GM12873 (cell line): ENCODE results near the gene MOB3C.

Source experiments
- TF ChIP-seq, protein P1 (sequence below): IDR thresholded peaks from 2 replicates; pipeline ENCODE4 v1.5.1; 2012; ENCODE audit warnings: low read depth, mild to moderate bottlenecking, moderate library complexity, low read length, control low read depth; ENCODE audit not compliant: insufficient read depth; ENCODE audit errors: missing control alignments

MOB3C gene

DNA sequence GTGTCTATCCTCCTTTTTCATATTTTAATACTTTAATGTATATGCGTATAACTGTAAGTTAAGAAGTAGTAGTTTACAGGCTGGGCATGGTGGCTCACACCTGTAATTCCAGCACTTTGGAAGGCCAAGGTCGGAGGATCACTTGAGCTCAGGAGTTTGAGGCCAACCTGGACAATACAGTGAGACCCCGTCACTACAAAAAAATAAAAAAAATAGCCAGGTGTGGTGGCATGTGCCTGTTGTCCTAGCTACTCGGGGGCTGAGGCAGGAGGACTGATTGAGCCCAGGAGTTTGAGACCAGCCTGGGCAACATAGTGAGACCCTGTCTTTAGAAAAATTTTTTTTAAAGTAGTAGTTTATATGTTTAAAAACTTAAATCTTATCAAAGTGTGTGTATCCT lies 29.2 kb upstream of the MOB3C start:
- TF ChIP-seq, protein P1, sequence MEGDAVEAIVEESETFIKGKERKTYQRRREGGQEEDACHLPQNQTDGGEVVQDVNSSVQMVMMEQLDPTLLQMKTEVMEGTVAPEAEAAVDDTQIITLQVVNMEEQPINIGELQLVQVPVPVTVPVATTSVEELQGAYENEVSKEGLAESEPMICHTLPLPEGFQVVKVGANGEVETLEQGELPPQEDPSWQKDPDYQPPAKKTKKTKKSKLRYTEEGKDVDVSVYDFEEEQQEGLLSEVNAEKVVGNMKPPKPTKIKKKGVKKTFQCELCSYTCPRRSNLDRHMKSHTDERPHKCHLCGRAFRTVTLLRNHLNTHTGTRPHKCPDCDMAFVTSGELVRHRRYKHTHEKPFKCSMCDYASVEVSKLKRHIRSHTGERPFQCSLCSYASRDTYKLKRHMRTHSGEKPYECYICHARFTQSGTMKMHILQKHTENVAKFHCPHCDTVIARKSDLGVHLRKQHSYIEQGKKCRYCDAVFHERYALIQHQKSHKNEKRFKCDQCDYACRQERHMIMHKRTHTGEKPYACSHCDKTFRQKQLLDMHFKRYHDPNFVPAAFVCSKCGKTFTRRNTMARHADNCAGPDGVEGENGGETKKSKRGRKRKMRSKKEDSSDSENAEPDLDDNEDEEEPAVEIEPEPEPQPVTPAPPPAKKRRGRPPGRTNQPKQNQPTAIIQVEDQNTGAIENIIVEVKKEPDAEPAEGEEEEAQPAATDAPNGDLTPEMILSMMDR, result no peak

DNA sequence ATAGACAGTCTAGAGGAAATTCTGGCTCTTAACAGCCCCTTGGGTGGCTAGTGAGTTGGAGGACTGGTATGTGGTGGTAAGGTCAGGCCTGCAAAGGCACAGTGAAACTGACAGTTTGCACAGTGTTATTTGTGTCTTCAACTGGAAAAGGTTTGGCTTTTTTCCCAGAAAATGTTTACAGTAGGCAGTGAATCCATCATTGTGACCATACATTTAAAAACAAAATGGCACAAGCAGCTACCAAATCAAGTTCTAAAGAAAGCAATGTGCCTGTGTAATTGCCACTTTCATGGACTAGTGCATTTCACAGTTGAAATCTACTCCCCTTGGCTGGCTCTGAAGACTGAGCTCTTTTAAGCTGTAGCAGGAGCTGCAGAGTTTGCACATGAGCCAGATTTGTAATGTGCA lies 26.8 kb upstream of the MOB3C start:
- TF ChIP-seq, protein P1, result no peak

DNA sequence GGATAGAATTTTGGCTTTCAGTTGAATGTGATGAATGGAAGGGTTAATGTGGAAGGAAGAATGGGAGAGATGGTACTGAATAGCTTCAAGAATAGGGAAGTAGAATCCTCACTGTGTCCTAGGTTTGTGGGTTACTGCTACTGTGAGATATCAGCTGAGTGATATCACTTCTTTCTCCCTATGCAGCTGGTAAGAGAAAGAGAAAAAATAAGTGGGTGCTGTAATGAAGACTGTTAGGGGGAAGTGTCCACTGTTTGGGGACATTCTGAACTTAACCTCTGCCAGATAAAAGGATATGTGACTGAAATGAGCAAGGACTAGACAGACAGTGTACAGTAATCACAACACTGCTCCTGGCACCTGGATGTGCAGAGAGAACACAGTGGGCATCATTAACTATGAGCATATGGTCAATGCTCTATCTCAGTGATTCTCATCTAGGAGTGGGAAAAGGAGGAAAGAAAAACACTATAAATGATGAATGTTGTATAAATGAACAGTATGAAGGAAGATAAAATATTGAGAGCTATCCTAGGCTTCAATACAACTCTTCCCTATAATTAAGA lies 25.6 kb upstream of the MOB3C start:
- TF ChIP-seq, protein P1, result no peak

DNA sequence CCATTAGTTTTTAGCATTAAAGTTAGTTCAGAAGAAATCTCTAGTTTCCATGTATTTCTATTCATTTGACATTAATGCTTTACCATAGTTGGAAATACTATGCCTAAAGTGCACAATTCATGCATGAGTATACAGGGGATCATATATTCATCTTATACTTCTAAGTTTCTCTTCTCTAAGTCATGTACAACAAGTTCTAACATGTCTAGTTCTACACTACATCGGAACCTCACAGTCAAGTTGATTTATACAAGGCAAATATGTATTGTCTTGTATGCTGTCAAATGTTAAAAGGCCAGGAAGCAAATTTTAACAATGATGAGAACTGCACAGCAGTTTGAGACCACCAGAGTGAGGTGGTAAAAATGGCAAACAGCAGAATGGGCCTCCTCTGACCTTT lies 22.9 kb upstream of the MOB3C start:
- TF ChIP-seq, protein P1, result no peak

DNA sequence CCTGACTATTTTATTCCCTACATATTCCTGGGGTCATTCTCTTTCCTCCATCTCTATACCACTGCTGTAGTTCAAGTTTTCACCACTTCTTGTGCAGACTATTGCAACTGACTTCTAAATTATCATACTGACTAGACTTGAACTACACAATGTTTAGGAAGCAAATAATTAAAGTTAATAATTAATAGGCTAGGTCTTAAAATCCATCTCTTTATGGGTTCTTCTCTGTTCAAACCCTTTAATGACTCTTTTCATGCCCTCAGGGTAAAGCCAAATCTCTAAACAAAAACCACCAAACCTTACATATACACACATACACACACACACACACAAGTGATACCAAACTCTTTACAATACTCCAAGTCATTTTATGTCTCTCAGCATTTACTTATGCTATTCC lies 22.3 kb upstream of the MOB3C start:
- TF ChIP-seq, protein P1, result no peak

DNA sequence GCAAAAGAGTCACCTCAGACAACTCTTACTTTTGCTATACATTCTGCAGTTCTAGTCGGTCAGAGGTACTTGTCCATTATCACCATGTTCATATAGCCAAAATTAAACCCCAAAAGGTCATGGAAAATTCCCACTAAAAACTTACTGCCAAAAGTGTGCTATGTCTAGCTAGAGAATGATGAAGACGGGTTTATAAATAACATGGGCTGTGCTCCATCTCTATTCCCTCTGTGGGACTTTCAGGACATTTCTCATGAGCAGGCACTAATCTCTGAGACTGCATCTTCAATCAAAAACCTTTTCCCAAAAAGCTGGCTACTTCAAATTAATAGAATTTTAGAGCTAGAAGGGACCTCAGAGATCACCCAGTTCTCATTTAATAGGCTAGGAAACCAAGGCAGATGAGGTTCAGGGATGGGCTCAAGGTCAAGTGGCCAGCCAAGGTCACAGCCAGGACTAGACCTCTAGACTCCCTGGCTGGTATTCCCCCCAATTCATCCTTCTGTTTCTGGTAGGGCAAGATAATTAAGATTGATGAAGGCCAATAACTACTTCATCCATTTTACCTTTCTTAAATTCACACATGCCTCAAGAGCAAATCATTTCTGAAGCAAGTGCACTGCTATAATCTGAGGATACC lies 21.0 kb upstream of the MOB3C start:
- TF ChIP-seq, protein P1, result no peak

DNA sequence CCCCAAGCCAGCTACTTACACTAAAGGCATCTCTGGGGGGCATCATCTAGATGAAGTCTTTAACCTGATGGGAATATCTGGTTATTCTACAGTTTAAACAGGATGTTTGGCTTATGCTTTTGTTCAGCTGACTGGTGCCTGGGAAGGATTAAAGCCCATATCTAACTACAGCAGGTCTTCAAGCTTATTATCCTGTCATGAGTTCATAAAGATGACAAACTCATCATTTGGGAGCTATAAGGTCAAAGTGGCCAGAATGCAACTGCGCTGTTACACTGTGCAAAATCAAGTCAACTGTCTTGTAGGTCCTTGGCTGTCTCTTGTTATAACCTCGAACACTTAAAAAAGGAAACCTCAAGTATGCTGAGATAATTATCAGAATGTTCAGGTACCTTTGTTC lies 18.6 kb upstream of the MOB3C start:
- TF ChIP-seq, protein P1, result no peak
